Gastroesophageal sphincter (tissue), 3 donors: ENCODE data around the gene TBP.

Experiments used
- EP300 ChIP-seq: sonication (generic); formaldehyde crosslinking; IDR thresholded peaks from one replicate; pipeline ENCODE4 v1.6.1; 2017; ENCODE audit warnings: antibody characterized with exemption, mild to moderate bottlenecking
- POLR2A ChIP-seq, 2 donors: fragments of 450-650 bp; IDR thresholded peaks; one replicate each; pipeline ENCODE4 v1.6.1; 2017; ENCODE audit warnings: antibody characterized with exemption in 2 of 2, mild to moderate bottlenecking in 2 of 2, moderate library complexity in 1 of 2
- TF ChIP-seq, protein P1 (sequence below), 4 experiments: fragments of 200-600 bp in 2 of 4; fragments of 450-650 bp in 2 of 4; sonication (generic) in 1 of 4; IDR thresholded peaks; one replicate each; pipeline ENCODE4 v1.5.1; 2017 to 2019; ENCODE audit warnings: antibody characterized with exemption in 4 of 4, mild to moderate bottlenecking in 2 of 4, moderate library complexity in 2 of 4

DNA sequence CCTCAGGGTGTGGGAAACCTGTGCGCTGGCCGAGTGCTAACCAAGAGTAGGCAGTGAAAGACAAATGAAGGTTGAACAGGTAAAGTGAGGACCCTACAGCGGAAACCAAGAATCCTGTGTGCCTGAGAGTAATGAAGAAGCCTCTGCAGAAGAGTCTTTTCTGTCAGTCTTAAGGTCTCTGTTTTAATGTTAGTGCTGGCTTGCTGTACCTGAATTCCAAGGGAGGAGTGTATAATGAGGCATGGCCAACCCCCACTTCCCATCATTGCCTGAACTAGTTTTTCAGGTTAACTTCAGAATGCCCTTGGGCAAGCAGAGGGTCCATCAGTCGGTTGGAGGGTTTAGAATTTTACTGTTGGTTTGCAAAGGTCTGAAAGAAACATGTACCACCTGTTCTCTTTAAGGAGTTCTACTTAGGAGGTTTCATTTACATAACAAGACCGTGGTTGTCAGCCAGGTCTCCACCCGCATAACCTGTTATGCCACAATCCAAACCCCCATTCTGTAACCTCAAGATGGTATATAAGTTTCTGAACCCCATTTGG, 30.9 kb downstream of the TBP start:
- TF ChIP-seq POLR2A (IDR thresholded peaks at IDR 0.05) = no peak
- TF ChIP-seq, protein P1, sequence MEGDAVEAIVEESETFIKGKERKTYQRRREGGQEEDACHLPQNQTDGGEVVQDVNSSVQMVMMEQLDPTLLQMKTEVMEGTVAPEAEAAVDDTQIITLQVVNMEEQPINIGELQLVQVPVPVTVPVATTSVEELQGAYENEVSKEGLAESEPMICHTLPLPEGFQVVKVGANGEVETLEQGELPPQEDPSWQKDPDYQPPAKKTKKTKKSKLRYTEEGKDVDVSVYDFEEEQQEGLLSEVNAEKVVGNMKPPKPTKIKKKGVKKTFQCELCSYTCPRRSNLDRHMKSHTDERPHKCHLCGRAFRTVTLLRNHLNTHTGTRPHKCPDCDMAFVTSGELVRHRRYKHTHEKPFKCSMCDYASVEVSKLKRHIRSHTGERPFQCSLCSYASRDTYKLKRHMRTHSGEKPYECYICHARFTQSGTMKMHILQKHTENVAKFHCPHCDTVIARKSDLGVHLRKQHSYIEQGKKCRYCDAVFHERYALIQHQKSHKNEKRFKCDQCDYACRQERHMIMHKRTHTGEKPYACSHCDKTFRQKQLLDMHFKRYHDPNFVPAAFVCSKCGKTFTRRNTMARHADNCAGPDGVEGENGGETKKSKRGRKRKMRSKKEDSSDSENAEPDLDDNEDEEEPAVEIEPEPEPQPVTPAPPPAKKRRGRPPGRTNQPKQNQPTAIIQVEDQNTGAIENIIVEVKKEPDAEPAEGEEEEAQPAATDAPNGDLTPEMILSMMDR (IDR thresholded peaks at IDR 0.05) = no peak
- TF ChIP-seq EP300 = no peak
